ENCODE measurements around the gene ANKRD30A.
"Not testable (repeated sequence)": the region's sequence is repeated elsewhere in the genome, so short reads cannot be mapped to it uniquely, and the experiment has no call there.

ANKRD30A gene

DNA sequence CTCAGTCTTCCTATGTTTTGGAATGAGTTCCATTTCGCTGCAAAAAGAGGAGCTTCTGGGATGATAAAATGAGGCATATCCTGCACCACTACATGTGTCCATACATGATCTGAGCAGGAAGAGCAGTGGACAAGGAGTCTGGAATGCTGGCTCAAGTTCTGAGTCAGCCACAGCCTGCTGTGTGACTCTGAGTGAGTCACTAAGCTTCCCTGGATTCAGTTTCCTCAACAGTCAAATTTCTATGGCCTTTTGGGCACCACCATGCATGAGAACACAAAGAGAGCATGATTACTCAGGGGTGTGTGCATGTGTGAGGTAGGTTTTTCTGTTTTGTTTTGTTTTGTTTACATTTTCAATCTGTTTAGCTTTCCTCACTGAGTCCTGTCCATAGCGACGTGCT is 254.6 kb downstream of the ANKRD30A start:
- Histone ChIP-seq H3K9me3 (no peaks in the 10 kb centered on the region), H3K27ac (no peak overlapping the region), H4K20me1 (no peaks in the 10 kb centered on the region), H3K27me3 (no peaks in the 10 kb centered on the region), H3K4me1 (peaks cover 7% of the 10 kb centered on the region; the same call in 1 of the 2 replicates), H3K9ac (no peak overlapping the region), H3K4me2 (no peak overlapping the region), H3K36me3 (no peaks in the 10 kb centered on the region), H3K4me3 (no peak overlapping the region)
- TF ChIP-seq Cebpa-rat (IDR thresholded peaks at IDR 0.05), result no peak

DNA sequence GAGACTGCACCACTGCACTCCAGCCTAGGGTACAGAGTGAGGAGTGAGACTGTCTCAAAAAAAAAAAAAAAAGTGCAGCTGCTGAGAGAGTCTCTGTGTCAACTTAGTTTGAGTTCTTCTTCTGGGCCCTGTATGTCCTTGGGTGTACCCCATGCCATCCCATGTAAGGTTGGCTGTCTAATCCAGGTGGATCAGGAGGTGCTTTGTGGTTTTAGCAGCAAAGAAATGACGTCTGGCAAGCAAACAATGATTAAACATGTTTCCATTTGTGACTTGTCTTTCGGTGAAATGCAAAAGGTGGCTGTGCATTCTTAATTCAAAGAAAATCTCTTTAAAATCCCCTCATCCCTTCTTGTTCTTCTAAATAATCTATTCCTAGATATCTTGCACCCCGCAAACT is 255.9 kb downstream of the ANKRD30A start:
- no peaks in the 10 kb centered on the region for H3K36me3 ChIP-seq
- H3K4me1 ChIP-seq, result peaks cover 10% of the 10 kb centered on the region; the same call in 1 of the 2 replicates
- H3K4me2 ChIP-seq, result no peak overlapping the region
- no peak overlapping the region for H3K4me3 ChIP-seq
- H3K9ac ChIP-seq, result no peak overlapping the region
- no peak for TF ChIP-seq Cebpa-rat (IDR thresholded peaks at IDR 0.05)
- H3K27me3 ChIP-seq, result no peaks in the 10 kb centered on the region
- no peaks in the 10 kb centered on the region for H3K9me3 ChIP-seq
- no peak overlapping the region for H3K27ac ChIP-seq
- H4K20me1 ChIP-seq, result no peaks in the 10 kb centered on the region

- Histone ChIP-seq H3K4me2 (peak overlapping the region; percentile 26; the same call in 1 of the 2 replicates), H3K27me3 (no peaks in the 10 kb centered on the region), H3K27ac (no peak overlapping the region), H4K20me1 (no peaks in the 10 kb centered on the region), H3K9me3 (no peaks in the 10 kb centered on the region), H3K4me3 (no peak overlapping the region), H3K9ac (no peak overlapping the region), H3K4me1 (peaks cover 10% of the 10 kb centered on the region; the same call in 1 of the 2 replicates), H3K36me3 (no peaks in the 10 kb centered on the region)
- TF ChIP-seq Cebpa-rat (IDR thresholded peaks at IDR 0.05), result no peak
Observed at GRCh38 chr10:37384923-37385322, 259.5 kb downstream of the ANKRD30A start.

GRCh38 chr10:37390926-37391325 is 265.5 kb downstream of the ANKRD30A start:
- Histone ChIP-seq H3K4me2 (no peak overlapping the region), H3K9ac (no peak overlapping the region), H3K36me3 (no peaks in the 10 kb centered on the region), H3K27me3 (no peaks in the 10 kb centered on the region), H3K9me3 (no peaks in the 10 kb centered on the region), H4K20me1 (no peaks in the 10 kb centered on the region), H3K4me3 (no peak overlapping the region), H3K27ac (no peak overlapping the region), H3K4me1 (no peaks in the 10 kb centered on the region)
- TF ChIP-seq Cebpa-rat (IDR thresholded peaks at IDR 0.05), result no peak

GRCh38 chr10:37400774-37401173 is 275.4 kb downstream of the ANKRD30A start:
- H3K4me3 ChIP-seq, H3K4me1 ChIP-seq, H3K9me3 ChIP-seq, H3K27me3 ChIP-seq, H3K27ac ChIP-seq, H3K9ac ChIP-seq, H3K4me2 ChIP-seq, H4K20me1 ChIP-seq, H3K36me3 ChIP-seq: not testable (repeated sequence)

GRCh38 chr10:37401225-37401624 is 275.8 kb downstream of the ANKRD30A start:
- Histone ChIP-seq H3K4me2 (no peak overlapping the region), H3K36me3 (no peaks in the 10 kb centered on the region), H3K27ac (no peak overlapping the region), H3K9ac (no peak overlapping the region), H3K4me3 (no peak overlapping the region), H3K4me1 (no peaks in the 10 kb centered on the region), H3K9me3 (no peaks in the 10 kb centered on the region), H4K20me1 (no peaks in the 10 kb centered on the region), H3K27me3 (no peaks in the 10 kb centered on the region)
- TF ChIP-seq Cebpa-rat (IDR thresholded peaks at IDR 0.05), result no peak

GRCh38 chr10:37403776-37404175 is 278.4 kb downstream of the ANKRD30A start:
- no peak overlapping the region for H3K4me2 ChIP-seq
- no peak for TF ChIP-seq Cebpa-rat (IDR thresholded peaks at IDR 0.05)
- H3K9ac ChIP-seq, result no peak overlapping the region
- no peak overlapping the region for H3K27ac ChIP-seq
- H4K20me1 ChIP-seq, result no peaks in the 10 kb centered on the region
- no peaks in the 10 kb centered on the region for H3K4me1 ChIP-seq
- H3K27me3 ChIP-seq, result no peaks in the 10 kb centered on the region
- H3K36me3 ChIP-seq, result no peaks in the 10 kb centered on the region
- peaks cover 12% of the 10 kb centered on the region for H3K9me3 ChIP-seq
- no peak overlapping the region for H3K4me3 ChIP-seq

All from BLaER1 (cell line).